Measurements from ENCODE around the gene TLCD3B. TPM values are rescaled to one million over a fixed set of nuclear protein-coding genes. Genes with fewer than 3 reads are reported as not detected.
A peak's percentile ranks its signal among the peaks of the same experiment; 100 is the strongest.

TLCD3B gene
- total RNA-seq, 8 experiments from 2014 or later: 0.56 to 27.1 (median 10.3) TPM

GRCh38 chr16:29995911-29996765 lies 34.9 kb downstream of the TLCD3B start, which contains the start of gene INO80E:
Gene INO80E, plus strand, starts transcription at chr16:29996241. Its CDS starts 70 bp downstream, at chr16:29996311.
- ATAC-seq (replicated peaks in 6 of 8): peak; percentile 91 to 98 (median 96)
- H3K4me1 ChIP-seq (replicated peaks in 1 of 2): peaks cover 5 to 10% of the 10 kb centered on the region in 2 donors
- H3K4me3 ChIP-seq: peak within 1 kb of the TSS; percentile 54 to 91 (median 73)
- in situ Hi-C loops (cut with MboI; ENCODE audit: low pct_unique_long_range_greater_than_20kb in 2 of 9, low sequenced_read_pairs in 9 of 9, unreplicated experiment in 9 of 9): no loop called here
- H3K27ac ChIP-seq: peak within 1 kb of the TSS; percentile 97 to 98
- 0 to 3% (median 1%) methylated on average over 1 to 31 of the region's 65 CpGs; no CpG with 5 or more reads in 3 of the 10 experiments for WGBS, 10 experiments

DNA sequence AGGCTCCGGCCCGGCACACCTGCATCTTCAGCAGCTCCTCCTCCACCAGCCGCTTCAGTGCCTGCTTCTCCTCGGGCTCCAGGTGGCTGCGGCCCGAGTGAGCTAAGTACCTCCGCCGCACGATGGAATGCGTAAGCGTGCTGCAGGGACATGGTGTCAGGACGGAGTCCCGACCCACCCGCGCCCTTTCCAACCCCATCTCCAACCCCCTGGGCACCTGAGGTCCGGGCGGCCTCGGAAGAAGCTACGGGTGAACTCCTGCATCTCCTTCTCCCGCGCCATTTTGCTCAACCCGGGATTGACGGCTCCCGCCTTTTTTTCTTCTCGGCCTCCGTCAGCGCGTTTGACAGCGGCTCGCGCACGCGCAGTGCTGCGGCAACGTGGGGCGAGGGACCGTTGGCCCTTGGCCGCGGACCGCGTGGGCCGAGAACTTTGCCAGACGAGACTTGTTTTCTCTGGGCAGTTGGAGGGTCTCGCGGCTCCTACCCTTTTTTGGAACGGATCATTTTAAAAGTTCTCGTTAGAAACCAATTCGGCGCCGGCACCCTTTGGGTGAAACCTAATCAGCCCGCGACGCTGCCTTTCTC lies 35.7 kb downstream of the TLCD3B start, which contains the start of gene HIRIP3:
Gene HIRIP3, minus strand, starts transcription at position 294 of the 587 bp plus-strand sequence. Its CDS starts 12 bp downstream, at position 282.
- H3K4me3 ChIP-seq: peak within 1 kb of the TSS; percentile 54 to 91 (median 73)
- WGBS, 10 experiments: 0 to 1% (median 0%) methylated on average over 1 to 17 of the region's 53 CpGs; no CpG with 5 or more reads in 2 of the 10 experiments
- in situ Hi-C loops (cut with MboI; ENCODE audit: low pct_unique_long_range_greater_than_20kb in 2 of 9, low sequenced_read_pairs in 9 of 9, unreplicated experiment in 9 of 9): no loop called here
- peak; percentile 53 to 78 (median 69) for ATAC-seq (replicated peaks in 6 of 8)
- H3K27ac ChIP-seq: peak within 1 kb of the TSS; percentile 97 to 98
- peaks cover 5 to 10% of the 10 kb centered on the region in 2 donors for H3K4me1 ChIP-seq (replicated peaks in 1 of 2)

DNA sequence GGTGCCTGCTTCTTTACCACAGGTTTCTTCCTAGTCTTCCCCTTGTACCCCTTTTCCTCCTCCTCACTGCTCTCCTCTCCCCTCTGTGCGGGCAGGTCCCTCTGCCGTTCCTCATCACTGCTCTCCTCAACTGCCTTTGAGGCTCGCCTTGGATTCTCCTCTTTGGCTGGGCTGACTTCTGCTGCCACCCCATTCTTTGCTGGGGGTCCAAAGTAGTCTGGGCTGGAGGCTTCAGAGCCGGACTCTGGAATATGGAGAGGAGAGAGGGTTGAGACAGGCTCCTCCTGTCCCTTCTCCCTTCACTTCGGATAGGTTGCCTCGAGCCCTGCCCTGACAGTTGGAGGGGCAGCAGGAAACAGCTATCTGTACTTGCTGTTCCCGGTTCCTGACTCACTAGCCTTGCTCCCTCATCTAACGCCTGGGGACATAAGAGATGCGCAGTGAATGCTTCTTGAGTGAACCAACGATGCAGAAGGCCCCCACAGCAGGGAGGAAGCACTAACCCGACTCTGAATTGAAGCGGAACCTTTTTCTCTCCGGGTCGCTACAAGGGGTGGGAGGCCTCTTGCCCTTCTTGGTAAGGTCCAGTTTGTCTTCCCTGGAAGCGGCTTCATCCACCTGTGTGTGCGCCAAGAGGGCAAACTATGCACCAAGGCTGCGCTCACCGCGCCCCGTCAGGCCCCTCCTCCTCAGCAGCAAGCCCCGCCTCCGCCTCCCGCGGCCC lies 36.3 kb downstream of the TLCD3B start:
- Histone ChIP-seq H3K4me3 (peak overlapping the region; percentile 54 to 91 (median 73)), H3K4me1 (replicated peaks in 1 of 2) (peaks cover 5 to 10% of the 10 kb centered on the region in 2 donors), H3K27ac (peak overlapping the region; percentile 97 to 98)
- ATAC-seq (replicated peaks in 6 of 8): peak; percentile 8 to 49 (median 36)
- in situ Hi-C loops (cut with MboI; ENCODE audit: low pct_unique_long_range_greater_than_20kb in 2 of 9, low sequenced_read_pairs in 9 of 9, unreplicated experiment in 9 of 9): no loop called here
- 0 to 100% (median 26%) methylated on average over 1 to 7 of the region's 24 CpGs for WGBS, 10 experiments

DNA sequence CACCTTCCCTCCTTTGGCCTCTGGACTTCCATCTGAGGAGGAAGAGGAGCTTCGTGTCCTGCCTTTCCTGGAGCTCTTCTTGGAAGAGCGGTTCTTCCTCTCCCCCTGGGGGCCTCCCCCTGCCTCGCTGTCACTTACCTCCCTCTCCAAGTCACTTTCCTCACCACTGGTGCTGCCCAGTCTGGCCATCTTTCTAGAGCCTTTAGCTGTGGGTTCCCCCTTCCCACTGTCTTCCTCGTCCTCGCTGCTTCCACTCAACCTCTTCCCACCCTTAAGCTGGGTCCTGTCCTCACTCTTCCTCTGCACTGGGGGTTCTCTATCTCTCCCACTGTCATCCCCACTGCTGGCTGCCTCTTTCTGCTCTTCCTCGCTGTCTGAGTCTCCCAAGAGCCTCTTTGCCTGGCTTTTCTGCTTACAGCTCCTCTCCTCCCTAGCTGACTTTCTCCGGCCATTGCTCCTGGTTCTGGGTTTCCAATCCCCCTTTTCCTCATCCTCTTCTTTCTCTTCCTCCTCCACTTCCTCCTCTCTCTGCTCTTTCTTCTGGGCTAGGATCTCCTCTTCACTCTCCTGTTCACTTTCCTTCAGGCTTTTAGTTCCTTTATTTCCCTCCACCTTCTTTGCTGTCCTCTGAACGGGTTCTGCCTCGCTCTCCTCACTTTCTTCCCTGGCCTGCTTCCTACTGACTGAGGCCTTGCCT lies 37.0 kb downstream of the TLCD3B start:
- 82 to 98% (median 92%) methylated on average over 2 to 6 of the region's 9 CpGs; no CpG with 5 or more reads in 1 of the 10 experiments for WGBS, 10 experiments
- Histone ChIP-seq H3K4me3 (peak overlapping the region in 3 of 5 donors; percentile 54 to 73 (median 62)), H3K27ac (no peak overlapping the region), H3K4me1 (replicated peaks in 1 of 2) (peaks cover 5 to 10% of the 10 kb centered on the region in 2 donors)
- in situ Hi-C loops (cut with MboI; ENCODE audit: low pct_unique_long_range_greater_than_20kb in 2 of 9, low sequenced_read_pairs in 9 of 9, unreplicated experiment in 9 of 9): no loop called here
- ATAC-seq (replicated peaks in 6 of 8): no peak

DNA sequence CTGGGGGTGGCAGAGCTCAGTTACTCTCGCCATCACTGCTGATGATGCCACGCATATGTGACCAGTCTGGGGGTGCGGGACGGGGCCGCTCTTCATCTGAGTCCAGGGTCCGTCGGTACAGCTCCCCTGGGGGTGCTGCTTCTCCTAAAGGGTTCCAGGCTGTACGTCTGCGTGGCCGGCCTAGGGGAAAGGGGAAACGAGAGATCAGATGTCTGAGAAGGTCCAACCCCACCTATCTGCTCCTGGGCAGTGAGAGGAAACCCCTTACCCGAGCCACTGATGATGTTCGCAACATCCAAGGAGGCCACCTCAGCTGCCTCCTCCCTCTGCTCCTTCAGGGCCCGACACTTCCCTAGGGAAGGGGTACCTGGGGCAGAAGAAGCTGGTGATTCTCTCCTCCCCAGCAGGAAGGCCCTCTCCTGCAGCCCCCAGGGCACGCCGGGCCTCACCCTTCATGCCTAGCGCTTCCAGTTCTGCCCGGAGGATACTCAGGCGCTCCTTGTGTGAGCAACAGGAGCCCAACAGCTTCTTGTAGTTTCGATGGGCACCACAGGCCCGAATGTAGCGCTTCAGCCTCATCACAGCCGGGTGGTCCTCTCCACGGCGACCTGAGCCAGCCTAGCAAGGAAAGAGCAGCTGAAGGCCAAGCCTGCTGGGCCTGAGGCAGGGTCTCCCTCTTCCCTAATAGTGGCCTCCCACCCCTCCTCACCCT lies 37.7 kb downstream of the TLCD3B start:
- WGBS, 10 experiments: 80 to 100% (median 98%) methylated on average over 1 to 6 of the region's 25 CpGs; no CpG with 5 or more reads in 2 of the 10 experiments
- in situ Hi-C loops (cut with MboI; ENCODE audit: low pct_unique_long_range_greater_than_20kb in 2 of 9, low sequenced_read_pairs in 9 of 9, unreplicated experiment in 9 of 9): no loop called here
- peaks cover 5 to 10% of the 10 kb centered on the region in 2 donors for H3K4me1 ChIP-seq (replicated peaks in 1 of 2)
- ATAC-seq (replicated peaks in 6 of 8): no peak
- no peak overlapping the region for H3K27ac ChIP-seq
- no peak overlapping the region for H3K4me3 ChIP-seq

GRCh38 chr16:29992344-29992967 lies 38.6 kb downstream of the TLCD3B start:
- Histone ChIP-seq H3K4me1 (replicated peaks in 1 of 2) (peaks cover 5 to 10% of the 10 kb centered on the region in 2 donors), H3K4me3 (no peak overlapping the region), H3K27ac (no peak overlapping the region)
- peak in 2 of 8 experiments; percentile 19 to 20 for ATAC-seq (replicated peaks in 6 of 8)
- in situ Hi-C loops (cut with MboI; ENCODE audit: low pct_unique_long_range_greater_than_20kb in 2 of 9, low sequenced_read_pairs in 9 of 9, unreplicated experiment in 9 of 9): no loop called here
- WGBS, 10 experiments: 27 to 83% (median 55%) methylated on average over 2 to 6 of the region's 7 CpGs; no CpG with 5 or more reads in 4 of the 10 experiments

DNA sequence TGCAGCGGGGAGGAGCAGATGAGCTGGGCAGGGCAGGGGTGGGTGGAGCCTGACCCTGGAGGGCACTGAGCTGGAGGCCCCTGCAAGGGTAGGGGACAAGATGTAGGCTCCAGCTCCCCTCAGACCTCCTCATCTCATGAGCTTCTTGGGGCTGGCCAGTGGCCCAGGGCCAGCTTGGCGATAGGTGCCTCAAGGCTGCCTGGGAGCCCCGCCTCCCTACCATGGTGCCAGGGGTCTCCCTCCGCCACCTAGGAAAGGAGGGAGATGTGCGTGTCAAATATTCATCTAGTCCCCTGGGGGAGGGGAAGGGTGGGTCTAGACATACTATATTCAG lies 39.5 kb downstream of the TLCD3B start:
- Histone ChIP-seq H3K27ac (no peak overlapping the region), H3K4me3 (no peak overlapping the region), H3K4me1 (replicated peaks in 1 of 2) (peaks cover 5 to 8% of the 10 kb centered on the region in 2 donors)
- whole genome bisulfite sequencing, 10 experiments: 40% methylated on average over 1 of the region's 5 CpGs; no CpG with 5 or more reads in 8 of the 10 experiments
- no peak for ATAC-seq (replicated peaks in 6 of 8)
- in situ Hi-C loops (cut with MboI; ENCODE audit: low pct_unique_long_range_greater_than_20kb in 2 of 9, low sequenced_read_pairs in 9 of 9, unreplicated experiment in 9 of 9): no loop called here

- no peak for ATAC-seq (replicated peaks in 6 of 8)
- 87 to 100% (median 95%) methylated on average over 2 to 4 of the region's 35 CpGs; no CpG with 5 or more reads in 7 of the 10 experiments for WGBS, 10 experiments
- H3K4me3 ChIP-seq: no peak overlapping the region
Observed at GRCh38 chr16:29990883-29991570, 40.0 kb downstream of the TLCD3B start.

GRCh38 chr16:29990034-29990433 lies 41.0 kb downstream of the TLCD3B start:
- in situ Hi-C loops (cut with MboI; ENCODE audit: low pct_unique_long_range_greater_than_20kb in 2 of 9, low sequenced_read_pairs in 9 of 9, unreplicated experiment in 9 of 9): no loop called here
- 90 to 100% (median 100%) methylated on average over 1 to 2 of the region's 2 CpGs; no CpG with 5 or more reads in 2 of the 10 experiments for WGBS, 10 experiments
- Histone ChIP-seq H3K4me1 (replicated peaks in 1 of 2) (peaks cover 5 to 8% of the 10 kb centered on the region in 2 donors), H3K27ac (no peak overlapping the region), H3K4me3 (no peak overlapping the region)
- ATAC-seq (replicated peaks in 6 of 8): no peak

More at GRCh38 chr16:29990883-29991570, 40.0 kb downstream of the TLCD3B start:
- in situ Hi-C loops (cut with MboI; ENCODE audit: low pct_unique_long_range_greater_than_20kb in 2 of 9, low sequenced_read_pairs in 9 of 9, unreplicated experiment in 9 of 9): no loop called here
- Histone ChIP-seq H3K27ac (no peak overlapping the region), H3K4me1 (replicated peaks in 1 of 2) (peaks cover 5 to 8% of the 10 kb centered on the region in 2 donors)

DNA sequence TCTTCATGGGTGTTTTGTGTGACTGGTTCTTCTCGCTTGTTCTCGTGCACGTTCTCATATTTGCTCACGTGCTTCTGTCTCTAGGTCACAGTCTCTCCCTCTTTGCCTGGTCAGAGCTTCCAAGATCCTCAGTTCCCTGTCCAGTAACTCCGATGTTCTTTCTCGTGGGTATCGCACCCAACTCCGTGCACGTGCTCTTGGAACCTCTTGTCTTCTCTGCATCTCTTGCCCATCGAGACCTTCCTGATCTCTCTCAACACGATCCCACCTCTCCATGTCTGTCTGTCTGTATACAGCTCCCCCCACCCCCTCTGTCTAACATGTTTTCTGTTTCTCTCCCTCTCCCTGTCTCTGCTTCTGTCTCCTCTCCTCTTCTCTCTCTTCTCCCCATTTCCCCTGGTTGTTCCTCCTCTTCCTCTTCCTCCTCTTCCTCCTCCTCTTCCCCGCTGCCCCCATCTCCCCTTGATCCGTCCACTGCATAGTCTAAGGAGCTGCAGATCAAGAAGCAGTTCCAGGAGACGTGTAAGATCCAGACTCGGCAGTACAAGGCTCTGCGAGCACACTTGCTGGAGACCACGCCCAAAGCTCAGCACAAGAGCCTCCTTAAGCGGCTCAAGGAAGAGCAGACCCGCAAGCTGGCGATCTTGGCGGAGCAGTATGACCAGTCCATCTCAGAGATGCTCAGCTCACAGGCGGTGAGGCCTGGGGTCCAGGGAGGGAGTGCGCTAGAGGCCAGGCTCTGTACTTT lies 41.8 kb downstream of the TLCD3B start:
- H3K4me3 ChIP-seq: no peak overlapping the region
- H3K4me1 ChIP-seq (replicated peaks in 1 of 2): peaks cover 1% of the 10 kb centered on the region in 2 donors
- no peak for ATAC-seq (replicated peaks in 6 of 8)
- H3K27ac ChIP-seq: no peak overlapping the region
- in situ Hi-C loops (cut with MboI; ENCODE audit: low pct_unique_long_range_greater_than_20kb in 2 of 9, low sequenced_read_pairs in 9 of 9, unreplicated experiment in 9 of 9): no loop called here
- 69 to 100% (median 90%) methylated on average over 2 to 21 of the region's 23 CpGs; no CpG with 5 or more reads in 1 of the 10 experiments for WGBS, 10 experiments
